H9 (cell line): ENCODE measurements around the gene CLEC16A. TPM values are rescaled to one million over a fixed set of nuclear protein-coding genes. Genes with fewer than 3 reads are reported as not detected.

Experiments
- DNase-seq: peaks from one replicate; pipeline ENCODE4 v3.0.0-alpha.2; 2017
- H2AFZ ChIP-seq: one replicate; pipeline ENCODE4 v1.6.1; 2013; ENCODE audit warnings: mild to moderate bottlenecking, low read length, control low read depth, moderate library complexity
- H2AK5ac ChIP-seq: 2 replicates; pipeline ENCODE4 v1.6.1; 2013; ENCODE audit warnings: low read length, control low read depth, mixed read lengths; ENCODE audit not compliant: insufficient read length
- H2BK120ac ChIP-seq: one replicate; pipeline ENCODE4 v1.6.1; 2013; ENCODE audit warnings: low read depth, mild to moderate bottlenecking, low read length, control low read depth, inconsistent platforms; ENCODE audit not compliant: poor library complexity, severe bottlenecking
- H2BK12ac ChIP-seq: 2 replicates; pipeline ENCODE4 v1.6.1; 2013; ENCODE audit warnings: low read length, control low read depth, mixed read lengths, low read depth; ENCODE audit not compliant: insufficient read length
- H2BK15ac ChIP-seq: 2 replicates; pipeline ENCODE4 v1.6.1; 2013; ENCODE audit warnings: low read depth, low read length, control low read depth
- H2BK20ac ChIP-seq: one replicate; pipeline ENCODE4 v1.6.1; 2013; ENCODE audit warnings: low read depth, mild to moderate bottlenecking, low read length, control low read depth, inconsistent platforms; ENCODE audit not compliant: poor library complexity, severe bottlenecking
- H2BK5ac ChIP-seq: 2 replicates; pipeline ENCODE4 v1.6.1; 2013; ENCODE audit warnings: low read length, control low read depth, mixed read lengths; ENCODE audit not compliant: insufficient read length
- H3K14ac ChIP-seq: 2 replicates; pipeline ENCODE4 v1.6.1; 2013; ENCODE audit warnings: low read length, control low read depth; ENCODE audit not compliant: insufficient read depth
- H3K18ac ChIP-seq: 2 replicates; pipeline ENCODE4 v1.6.1; 2013; ENCODE audit warnings: low read depth, mild to moderate bottlenecking, mixed read lengths, low read length, control low read depth; ENCODE audit not compliant: insufficient read length
- H3K23ac ChIP-seq: 2 replicates; pipeline ENCODE4 v1.6.1; 2013; ENCODE audit warnings: low read length, control low read depth, mixed read lengths, low read depth; ENCODE audit not compliant: insufficient read length
- H3K23me2 ChIP-seq: 2 replicates; pipeline ENCODE4 v1.6.1; 2013; ENCODE audit warnings: low read depth, mild to moderate bottlenecking, mixed read lengths, low read length, control low read depth; ENCODE audit not compliant: insufficient read length, poor library complexity, severe bottlenecking
- H3K27ac ChIP-seq: 2 replicates; pipeline ENCODE4 v1.5.1; 2013; ENCODE audit warnings: low read length, control low read depth, mixed read lengths, low read depth; ENCODE audit not compliant: insufficient read length
- H3K27me3 ChIP-seq: 2 replicates; pipeline ENCODE4 v1.6.1; 2013; ENCODE audit warnings: low read length, control low read depth, inconsistent platforms; ENCODE audit not compliant: insufficient read depth
- H3K4ac ChIP-seq: 2 replicates; pipeline ENCODE4 v1.6.1; 2013; ENCODE audit warnings: low read depth, mild to moderate bottlenecking, control low read depth, inconsistent platforms, low read length, moderate library complexity
- H3K4me1 ChIP-seq: 2 replicates; pipeline ENCODE4 v1.6.1; 2013; ENCODE audit warnings: low read length, control low read depth, inconsistent platforms; ENCODE audit not compliant: insufficient read depth
- H3K4me2 ChIP-seq: 2 replicates; pipeline ENCODE4 v1.6.1; 2013; ENCODE audit warnings: low read length, control low read depth, mixed read lengths; ENCODE audit not compliant: insufficient read length, insufficient read depth
- H3K56ac ChIP-seq: 2 replicates; pipeline ENCODE4 v1.6.1; 2013; ENCODE audit warnings: low read depth, mild to moderate bottlenecking, mixed read lengths, low read length, control low read depth; ENCODE audit not compliant: insufficient read length
- H3K79me1 ChIP-seq: 2 replicates; pipeline ENCODE4 v1.6.1; 2013; ENCODE audit warnings: low read depth, mild to moderate bottlenecking, moderate library complexity, low read length, control low read depth, inconsistent platforms; ENCODE audit not compliant: insufficient read depth, poor library complexity, severe bottlenecking
- H3K79me2 ChIP-seq: 2 replicates; pipeline ENCODE4 v1.6.1; 2013; ENCODE audit warnings: low read length, control low read depth, inconsistent platforms; ENCODE audit not compliant: insufficient read depth
- H3K9ac ChIP-seq: 2 replicates; pipeline ENCODE4 v1.6.1; 2013; ENCODE audit warnings: low read length, control low read depth, mixed read lengths; ENCODE audit not compliant: insufficient read length; ENCODE audit errors: extremely low read depth
- H3K9me3 ChIP-seq: one replicate; pipeline ENCODE4 v1.6.1; 2013; ENCODE audit warnings: low read depth, low read length, inconsistent platforms; ENCODE audit not compliant: control insufficient read depth
- H3T11ph ChIP-seq: one replicate; pipeline ENCODE4 v1.6.1; 2013; ENCODE audit warnings: mild to moderate bottlenecking, low read length, control low read depth, inconsistent platforms
- H4K20me1 ChIP-seq: one replicate; pipeline ENCODE4 v1.6.1; 2013; ENCODE audit not compliant: control insufficient read depth, insufficient read length, insufficient read depth
- H4K5ac ChIP-seq: 2 replicates; pipeline ENCODE4 v1.6.1; 2013; ENCODE audit warnings: low read depth, mild to moderate bottlenecking, mixed read lengths, low read length, control low read depth; ENCODE audit not compliant: insufficient read length
- H4K8ac ChIP-seq: replicated peaks from 2 replicates; pipeline ENCODE4 v1.6.1; 2013; ENCODE audit warnings: low read length, control low read depth, mixed read lengths, low read depth; ENCODE audit not compliant: insufficient read length
- H4K91ac ChIP-seq: 2 replicates; pipeline ENCODE4 v1.6.1; 2013; ENCODE audit warnings: low read depth, mild to moderate bottlenecking, moderate library complexity, mixed read lengths, low read length, control low read depth; ENCODE audit not compliant: insufficient read length
- H3K27ac Mint-ChIP-seq, 3 experiments: 2 replicates in 2 of 3; 3 replicates in 1 of 3; pipeline ENCODE4 v1.8.0; 2020 to 2021; ENCODE audit warnings: mixed read lengths in 3 of 3, mild to moderate bottlenecking in 1 of 3, moderate library complexity in 1 of 3
- H3K27me3 Mint-ChIP-seq: 2 replicates; pipeline ENCODE4 v1.8.0; 2021; ENCODE audit warnings: low read depth, mild to moderate bottlenecking, moderate library complexity, mixed read lengths
- H3K36me3 Mint-ChIP-seq, 3 experiments: 2 replicates in 2 of 3; 3 replicates in 1 of 3; pipeline ENCODE4 v1.8.0; 2020 to 2021; ENCODE audit warnings: low read depth in 3 of 3, mixed read lengths in 3 of 3; ENCODE audit not compliant: insufficient read depth in 1 of 3
- H3K4me1 Mint-ChIP-seq, 2 experiments: 2 replicates each; pipeline ENCODE4 v1.8.0; 2020; ENCODE audit warnings: mixed read lengths in 2 of 2
- H3K4me3 Mint-ChIP-seq, 2 experiments: 2 replicates in 1 of 2; 3 replicates in 1 of 2; pipeline ENCODE4 v1.8.0; 2020 to 2021; ENCODE audit warnings: mild to moderate bottlenecking in 2 of 2, mixed read lengths in 2 of 2, moderate library complexity in 1 of 2
- H3K9me3 Mint-ChIP-seq, 2 experiments: 2 replicates in 1 of 2; 3 replicates in 1 of 2; pipeline ENCODE4 v1.8.0; 2020; ENCODE audit warnings: mild to moderate bottlenecking in 2 of 2, mixed read lengths in 2 of 2, moderate library complexity in 1 of 2
- WGBS: extraction: QIAGEN DNeasy Blood & Tissue Kit; methylation state at CpG from one replicate; pipeline ENCODE4 v1.1.7; 2013; ENCODE audit warnings: missing lambda C conversion rate, low lambda C conversion rate, mixed read lengths; ENCODE audit not compliant: insufficient read length; ENCODE audit errors: extremely low coverage; 5-methylcytosine and 5-hydroxymethylcytosine counted together
- total RNA-seq: library from RNA; stranded (reverse); gene quantifications from 2 replicates; pipeline ENCODE4 v1.2.1, GENCODE V29; 2021
- TF ChIP-seq, protein P1 (sequence below): fragments of 200-600 bp; sonication (generic); conservative IDR thresholded peaks from 3 replicates; pipeline ENCODE4 v1.8.0; 2021; ENCODE audit warnings: antibody characterized with exemption, mild to moderate bottlenecking

Gene CLEC16A
- total RNA-seq, 1 experiment from 2014 or later = 15.2 TPM

DNA sequence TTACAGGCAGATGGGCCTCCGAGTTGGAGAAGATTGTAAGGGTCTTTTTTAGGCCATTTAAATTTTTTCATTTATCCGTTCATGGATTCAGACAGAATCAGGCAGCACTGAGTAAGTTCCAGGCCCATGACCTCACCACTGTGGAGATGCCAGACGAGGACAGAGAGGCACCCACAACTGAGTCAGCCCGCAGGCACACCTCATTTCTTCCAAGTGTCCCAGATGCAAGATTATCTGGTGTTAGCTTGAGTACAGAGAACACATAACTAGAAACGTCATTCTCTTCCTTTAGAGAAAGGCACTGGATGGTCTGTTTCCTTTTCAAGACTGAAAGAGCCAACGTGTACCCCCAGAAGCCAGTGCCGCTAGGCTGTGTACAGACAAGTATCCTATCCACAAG, 16.9 kb downstream of the CLEC16A start:
- H3K9ac ChIP-seq = no peak overlapping the region
- H3K4me1 ChIP-seq = no peaks in the 10 kb centered on the region
- H4K5ac ChIP-seq = no peak overlapping the region
- H2AK5ac ChIP-seq = no peak overlapping the region
- H3K4me3 Mint-ChIP-seq = no peak overlapping the region
- H3K27ac Mint-ChIP-seq = peak overlapping the region in 1 of 3 experiments; percentile 27; a peak in 2 of 7 replicates
- no peak overlapping the region for H2BK120ac ChIP-seq
- H3K14ac ChIP-seq = no peak overlapping the region
- H3K18ac ChIP-seq = no peak overlapping the region
- H4K91ac ChIP-seq = no peak overlapping the region
- no peak overlapping the region for H3K56ac ChIP-seq
- TF ChIP-seq, protein P1, sequence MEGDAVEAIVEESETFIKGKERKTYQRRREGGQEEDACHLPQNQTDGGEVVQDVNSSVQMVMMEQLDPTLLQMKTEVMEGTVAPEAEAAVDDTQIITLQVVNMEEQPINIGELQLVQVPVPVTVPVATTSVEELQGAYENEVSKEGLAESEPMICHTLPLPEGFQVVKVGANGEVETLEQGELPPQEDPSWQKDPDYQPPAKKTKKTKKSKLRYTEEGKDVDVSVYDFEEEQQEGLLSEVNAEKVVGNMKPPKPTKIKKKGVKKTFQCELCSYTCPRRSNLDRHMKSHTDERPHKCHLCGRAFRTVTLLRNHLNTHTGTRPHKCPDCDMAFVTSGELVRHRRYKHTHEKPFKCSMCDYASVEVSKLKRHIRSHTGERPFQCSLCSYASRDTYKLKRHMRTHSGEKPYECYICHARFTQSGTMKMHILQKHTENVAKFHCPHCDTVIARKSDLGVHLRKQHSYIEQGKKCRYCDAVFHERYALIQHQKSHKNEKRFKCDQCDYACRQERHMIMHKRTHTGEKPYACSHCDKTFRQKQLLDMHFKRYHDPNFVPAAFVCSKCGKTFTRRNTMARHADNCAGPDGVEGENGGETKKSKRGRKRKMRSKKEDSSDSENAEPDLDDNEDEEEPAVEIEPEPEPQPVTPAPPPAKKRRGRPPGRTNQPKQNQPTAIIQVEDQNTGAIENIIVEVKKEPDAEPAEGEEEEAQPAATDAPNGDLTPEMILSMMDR = no peak
- H2BK12ac ChIP-seq = no peak overlapping the region
- no peak overlapping the region for H3T11ph ChIP-seq
- H3K79me1 ChIP-seq = no peaks in the 10 kb centered on the region
- H2BK15ac ChIP-seq = no peak overlapping the region
- H3K4ac ChIP-seq = no peak overlapping the region
- H3K23me2 ChIP-seq = no peaks in the 10 kb centered on the region
- H3K9me3 ChIP-seq = no peaks in the 10 kb centered on the region
- no peak overlapping the region for H4K8ac ChIP-seq
- no CpG with 5 or more reads among the region's 7 CpGs for WGBS
- H3K27ac ChIP-seq = no peak overlapping the region
- no peak overlapping the region for H2BK20ac ChIP-seq
- no peak overlapping the region for H2BK5ac ChIP-seq
- H3K36me3 Mint-ChIP-seq = peaks cover 0 to 20% (median 9%) of the 10 kb centered on the region in 3 experiments; a peak in 5 of 7 replicates
- H3K4me1 Mint-ChIP-seq = peaks cover 5% of the 10 kb centered on the region in 2 experiments
- DNase-seq = no peak
- H3K23ac ChIP-seq = no peak overlapping the region
- H3K9me3 Mint-ChIP-seq = no peaks in the 10 kb centered on the region
- H4K20me1 ChIP-seq = no peaks in the 10 kb centered on the region
- H3K27me3 ChIP-seq = no peaks in the 10 kb centered on the region
- H3K4me2 ChIP-seq = no peak overlapping the region
- no peak overlapping the region for H2AFZ ChIP-seq
- no peaks in the 10 kb centered on the region for H3K27me3 Mint-ChIP-seq
- H3K79me2 ChIP-seq = no peaks in the 10 kb centered on the region
